Body of pancreas (tissue), 4 donors: ENCODE results near the gene DYNLRB1.

Source experiments
- POLR2A ChIP-seq, 3 donors: fragments of 450-650 bp; IDR thresholded peaks; one replicate each; pipeline ENCODE4 v1.6.1; 2016; ENCODE audit warnings: antibody characterized with exemption in 3 of 3, mild to moderate bottlenecking in 2 of 3
- TF ChIP-seq, protein P1 (sequence below), 7 experiments: fragments of 450-650 bp in 4 of 7; fragments of 200-600 bp in 3 of 7; sonication (generic) in 3 of 7; IDR thresholded peaks; one replicate each; pipeline ENCODE4 v1.5.1; 2016 to 2019; ENCODE audit warnings: antibody characterized with exemption in 7 of 7

DNA sequence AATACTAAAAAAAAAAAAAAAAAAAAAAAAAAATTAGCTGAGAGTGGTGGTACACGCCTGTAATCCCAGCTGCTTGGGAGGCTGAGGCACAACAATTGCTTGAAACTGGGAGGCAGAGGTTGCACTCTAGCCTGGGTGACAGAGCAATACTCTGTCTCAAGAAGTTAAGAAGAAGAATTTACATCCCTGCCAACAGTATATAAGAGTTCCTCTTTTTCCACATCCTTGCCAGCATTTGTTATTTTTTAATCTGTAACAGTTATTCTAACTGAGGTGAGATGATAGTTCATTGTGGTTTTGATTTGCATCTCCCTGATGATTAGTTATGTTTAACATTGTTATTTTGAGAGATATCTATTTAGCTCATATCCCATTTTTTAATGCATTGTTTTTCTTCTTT, 20.3 kb upstream of the DYNLRB1 start:
- no peak for TF ChIP-seq POLR2A (IDR thresholded peaks at IDR 0.05)
- TF ChIP-seq, protein P1, sequence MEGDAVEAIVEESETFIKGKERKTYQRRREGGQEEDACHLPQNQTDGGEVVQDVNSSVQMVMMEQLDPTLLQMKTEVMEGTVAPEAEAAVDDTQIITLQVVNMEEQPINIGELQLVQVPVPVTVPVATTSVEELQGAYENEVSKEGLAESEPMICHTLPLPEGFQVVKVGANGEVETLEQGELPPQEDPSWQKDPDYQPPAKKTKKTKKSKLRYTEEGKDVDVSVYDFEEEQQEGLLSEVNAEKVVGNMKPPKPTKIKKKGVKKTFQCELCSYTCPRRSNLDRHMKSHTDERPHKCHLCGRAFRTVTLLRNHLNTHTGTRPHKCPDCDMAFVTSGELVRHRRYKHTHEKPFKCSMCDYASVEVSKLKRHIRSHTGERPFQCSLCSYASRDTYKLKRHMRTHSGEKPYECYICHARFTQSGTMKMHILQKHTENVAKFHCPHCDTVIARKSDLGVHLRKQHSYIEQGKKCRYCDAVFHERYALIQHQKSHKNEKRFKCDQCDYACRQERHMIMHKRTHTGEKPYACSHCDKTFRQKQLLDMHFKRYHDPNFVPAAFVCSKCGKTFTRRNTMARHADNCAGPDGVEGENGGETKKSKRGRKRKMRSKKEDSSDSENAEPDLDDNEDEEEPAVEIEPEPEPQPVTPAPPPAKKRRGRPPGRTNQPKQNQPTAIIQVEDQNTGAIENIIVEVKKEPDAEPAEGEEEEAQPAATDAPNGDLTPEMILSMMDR (IDR thresholded peaks at IDR 0.05), result no peak
